A549 (cell line): ENCODE data around the gene GPD1L. TPM values are rescaled to one million over a fixed set of nuclear protein-coding genes. Genes with fewer than 3 reads are reported as not detected.

Source experiments
- ATAC-seq, 2 experiments: fragments of 200-7000 bp in 1 of 2; fragments of >200 bp in 1 of 2; cut with Nextera tagmentation in 1 of 2; cut with Tn5 transposase in 1 of 2; 3 replicates each; pipeline versions ENCODE4 v1.8.0 to v1.9.1; 2018 to 2020; ENCODE audit warnings: mild to moderate bottlenecking in 1 of 2, moderate library complexity in 1 of 2
- CTCF ChIA-PET: fragments of 300-600 bp; sonication (Branson Sonifier 250); formaldehyde crosslinking; extraction: SDS; loops from one replicate; lab custom pipeline; 2021; ENCODE audit warnings: antibody characterized with exemption, inconsistent platforms; lab: Yijun Ruan, JAX
- POLR2A ChIA-PET: fragments of 350-600 bp; formaldehyde crosslinking; extraction: SDS; loops from one replicate; lab custom pipeline; 2021; ENCODE audit warnings: antibody characterized with exemption, inconsistent platforms; lab: Yijun Ruan, JAX
- DNase-seq, 2 experiments: peaks; one replicate each; pipeline versions ENCODE4 v3.0.0 to v3.0.0-alpha.2; 2011 to 2016; ENCODE audit warnings: low read depth in 1 of 2, low spot score in 1 of 2
- FAIRE-seq: peaks from 2 replicates; lab custom pipeline; 2011; peaks lifted over from hg19 to GRCh38; lab: Jason Lieb, UNC
- H3K27ac ChIP-seq, 2 experiments: fragments of >200 bp; sonication (Bioruptor Twin); formaldehyde crosslinking; 3 replicates each; pipeline ENCODE4 v1.5.1; 2016 to 2017
- H3K4me1 ChIP-seq: fragments of >200 bp; sonication (Bioruptor Twin); formaldehyde crosslinking; 3 replicates; pipeline ENCODE4 v1.6.1; 2016
- H3K4me2 ChIP-seq: fragments of >200 bp; sonication (Bioruptor Twin); formaldehyde crosslinking; 3 replicates; pipeline ENCODE4 v1.6.1; 2016
- H3K4me3 ChIP-seq: fragments of >200 bp; sonication (Bioruptor Twin); formaldehyde crosslinking; 3 replicates; pipeline ENCODE4 v1.5.1; 2016
- H3K9me3 ChIP-seq: fragments of >200 bp; sonication (Bioruptor Twin); formaldehyde crosslinking; 3 replicates; pipeline ENCODE4 v1.6.1; 2016
- ATOH8 ChIP-seq: fragments of 250-450 bp; sonication (Bioruptor Pico); IDR thresholded peaks from 2 replicates; pipeline ENCODE4 v1.5.0; 2020; ENCODE audit warnings: low read depth, mild to moderate bottlenecking, moderate library complexity
- CHD2 ChIP-seq: fragments of 150-350 bp; IDR thresholded peaks from 2 replicates; pipeline ENCODE4 v1.6.1; 2014; ENCODE audit warnings: low read length; ENCODE audit not compliant: partially characterized antibody
- CHD4 ChIP-seq: fragments of 200-600 bp; sonication (generic); IDR thresholded peaks from 2 replicates; pipeline ENCODE4 v1.6.1; 2016; ENCODE audit warnings: antibody characterized with exemption, mild to moderate bottlenecking, borderline replicate concordance
- CTCF ChIP-seq: fragments of >200 bp; sonication (Bioruptor Twin); formaldehyde crosslinking; IDR thresholded peaks from 3 replicates; pipeline ENCODE4 v1.5.1; 2016
- E2F6 ChIP-seq: IDR thresholded peaks from 2 replicates; pipeline ENCODE4 v1.6.1; 2012; ENCODE audit warnings: low read depth, borderline replicate concordance
- HEYL ChIP-seq: fragments of 250-450 bp; sonication (Bioruptor Pico); IDR thresholded peaks from 2 replicates; pipeline ENCODE4 v1.8.0; 2021; ENCODE audit warnings: mild to moderate bottlenecking, moderate library complexity
- MAFK ChIP-seq: fragments of 450-650 bp; IDR thresholded peaks from 2 replicates; pipeline ENCODE4 v1.6.1; 2014; ENCODE audit not compliant: partially characterized antibody
- PHF8 ChIP-seq: fragments of 200-600 bp; sonication (generic); IDR thresholded peaks from 2 replicates; pipeline ENCODE4 v1.6.1; 2016; ENCODE audit warnings: low read depth, mild to moderate bottlenecking, antibody characterized with exemption, moderate library complexity, borderline replicate concordance
- POLR2A ChIP-seq: IDR thresholded peaks from 2 replicates; pipeline ENCODE4 v1.6.1; 2012; ENCODE audit warnings: mild to moderate bottlenecking, low read length
- RAD21 ChIP-seq, 2 experiments: fragments of >200 bp in 1 of 2; sonication (Bioruptor Twin) in 1 of 2; formaldehyde crosslinking in 1 of 2; IDR thresholded peaks in 1 of 2; conservative IDR thresholded peaks in 1 of 2; 2 replicates in 1 of 2; 3 replicates in 1 of 2; pipeline ENCODE4 v1.6.1; 2012 to 2018; ENCODE audit warnings: inconsistent platforms in 1 of 2
- RARB ChIP-seq: fragments of 250-450 bp; sonication (Bioruptor Pico); IDR thresholded peaks from 2 replicates; pipeline ENCODE4 v1.8.0; 2021; ENCODE audit warnings: mild to moderate bottlenecking, moderate library complexity
- RCOR1 ChIP-seq: fragments of 150-350 bp; IDR thresholded peaks from 2 replicates; pipeline ENCODE4 v1.6.1; 2014; ENCODE audit warnings: antibody characterized with exemption, low read length, low read depth
- REST ChIP-seq: fragments of 200-600 bp; sonication (generic); IDR thresholded peaks from 2 replicates; pipeline ENCODE4 v1.6.1; 2016; ENCODE audit warnings: antibody characterized with exemption, mild to moderate bottlenecking, moderate library complexity
- USF2 ChIP-seq: fragments of 450-650 bp; IDR thresholded peaks from 2 replicates; pipeline ENCODE4 v1.6.1; 2014; ENCODE audit warnings: antibody characterized with exemption
- ZNF302 ChIP-seq: fragments of 250-450 bp; sonication (Bioruptor Pico); IDR thresholded peaks from 2 replicates; pipeline ENCODE4 v1.9.0; 2021; ENCODE audit warnings: inconsistent platforms, mild to moderate bottlenecking, moderate library complexity
- ZSCAN20 ChIP-seq: fragments of 250-450 bp; sonication (Bioruptor Pico); IDR thresholded peaks from 2 replicates; pipeline ENCODE4 v1.8.0; 2022; ENCODE audit warnings: mild to moderate bottlenecking, moderate library complexity
- WGBS: methylation state at CpG from one replicate; pipeline ENCODE4 v1.1.6; 2017; ENCODE audit errors: missing lambda C conversion rate; 5-methylcytosine and 5-hydroxymethylcytosine counted together
- polyA plus RNA-seq, 4 experiments: library from polyadenylated mRNA; depleted of rRNA in 3 of 4; stranded (reverse); fragments of >200 nt; fragmentation: RNase III in 1 of 4; extraction: RNeasy Plus Mini Kit Qiagen cat#74134 plus additional on column Dnase treatment in 1 of 4; gene quantifications; 2 replicates in 3 of 4; 3 replicates in 1 of 4; pipeline ENCODE4 v1.2.3, GENCODE V29; 2011 to 2017

The GPD1L gene
- polyA plus RNA-seq, 2 of the 4 experiments (the other 2 are of a cell fraction) = 13.6 to 31.0 TPM

GRCh38 chr3:32118215-32118614 is 11.8 kb downstream of the GPD1L start:
- DNase-seq (no peak), ATAC-seq (no peak), FAIRE-seq (no peak)
- peaks cover 6% of the 10 kb centered on the region; the same call in 1 of the 3 replicates for H3K4me1 ChIP-seq
- 90% methylated on average over 2 of the region's 2 CpGs for WGBS
- H3K4me3 ChIP-seq = no peak overlapping the region
- ChIA-PET CTCF (interaction anchor here (2.3 kb wide), 1 partner anchor 26 kb away, joined by 13 read pairs; no protein-coding TSS in a partner anchor), POLR2A (no interaction called here)
- H3K4me2 ChIP-seq = no peak overlapping the region
- H3K9me3 ChIP-seq = no peaks in the 10 kb centered on the region
- TF ChIP-seq PHF8 (no peak), RCOR1 (no peak), USF2 (no peak), E2F6 (no peak), RARB (no peak), MAFK (no peak), ZSCAN20 (CRISPR knock-in tag) (no peak), CTCF (no peak), POLR2A (no peak), CHD2 (no peak)
- H3K27ac ChIP-seq = no peak overlapping the region

- DNase-seq = no peak
- Histone ChIP-seq H3K4me2 (no peak overlapping the region), H3K4me1 (peaks cover 6% of the 10 kb centered on the region; the same call in 1 of the 3 replicates), H3K9me3 (no peaks in the 10 kb centered on the region), H3K4me3 (no peak overlapping the region), H3K27ac (no peak overlapping the region)
- WGBS = 83% methylated on average over 4 of the region's 4 CpGs
- POLR2A ChIA-PET = no interaction called here
- no peak for FAIRE-seq
- CTCF ChIA-PET = no interaction called here
- no peak for ATAC-seq
- no peak for TF ChIP-seq ZSCAN20 (CRISPR knock-in tag)
- TF ChIP-seq REST = no peak
- no peak for TF ChIP-seq ZNF302
- TF ChIP-seq HEYL = no peak
- no peak for TF ChIP-seq CTCF
- no peak for TF ChIP-seq RAD21 (conservative IDR thresholded peaks at IDR 0.05 in 1 of 2, IDR thresholded peaks at IDR 0.05 in 1 of 2)
- TF ChIP-seq ATOH8 (CRISPR knock-in tag) = no peak
- no peak for TF ChIP-seq CHD4
These were observed 14.1 kb downstream of the GPD1L start for GRCh38 chr3:32120471-32120870.
